ENCODE data around the gene DUS1L. TPM values are rescaled to one million over a fixed set of nuclear protein-coding genes. Genes with fewer than 3 reads are reported as not detected.

DUS1L gene
- total and polyA plus RNA-seq, 4 donors = 40.0 to 179 (median 100.0) TPM

- H3K4me1 ChIP-seq (ENCODE audit: control insufficient read depth in 5 of 5, insufficient read depth in 5 of 5, low read length in 5 of 5) = no peaks in the 10 kb centered on the region
- peaks cover 4 to 97% (median 22%) of the 10 kb centered on the region in 4 donors for H3K36me3 ChIP-seq (ENCODE audit: control insufficient read depth in 4 of 4, insufficient read depth in 4 of 4, low read length in 4 of 4)
- no peak for ATAC-seq (ENCODE audit: insufficient read depth, low FRiP score)
- DNase-seq = no peak
- H3K9me3 ChIP-seq (ENCODE audit: control insufficient read depth in 4 of 4, insufficient read depth in 3 of 4, low read length in 3 of 4) = peaks cover 0 to 2% (median 0%) of the 10 kb centered on the region in 4 donors
- H3K27me3 ChIP-seq (ENCODE audit: control insufficient read depth in 3 of 3, insufficient read depth in 3 of 3, low read length in 2 of 3) = no peaks in the 10 kb centered on the region
- H3K4me3 ChIP-seq = no peak overlapping the region
- no peak overlapping the region for H3K9ac ChIP-seq (ENCODE audit: insufficient read depth in 1 of 2, low read length in 2 of 2)
- H3K27ac ChIP-seq (ENCODE audit: low read depth in 1 of 2, low read length in 1 of 2) = no peak overlapping the region
- WGBS, 2 donors = 93 to 95% methylated on average over 53 to 55 of the region's 55 CpGs
- no peak for TF ChIP-seq CTCF (IDR thresholded peaks at IDR 0.05; ENCODE audit: control extremely low read depth, extremely low read depth)
These were observed 18.1 kb upstream of the DUS1L start for GRCh38 chr17:82083533-82084359.

- peaks cover 0 to 2% (median 0%) of the 10 kb centered on the region in 4 donors for H3K9me3 ChIP-seq (ENCODE audit: control insufficient read depth in 4 of 4, insufficient read depth in 3 of 4, low read length in 3 of 4)
- no peak overlapping the region for H3K27ac ChIP-seq (ENCODE audit: low read depth in 1 of 2, low read length in 1 of 2)
- H3K36me3 ChIP-seq (ENCODE audit: control insufficient read depth in 4 of 4, insufficient read depth in 4 of 4, low read length in 4 of 4) = peaks cover 4 to 96% (median 22%) of the 10 kb centered on the region in 4 donors
- no peak overlapping the region for H3K4me3 ChIP-seq
- no peak overlapping the region for H3K9ac ChIP-seq (ENCODE audit: insufficient read depth in 1 of 2, low read length in 2 of 2)
- 94 to 96% methylated on average over 24 of the region's 24 CpGs for WGBS, 2 donors
- H3K27me3 ChIP-seq (ENCODE audit: control insufficient read depth in 3 of 3, insufficient read depth in 3 of 3, low read length in 2 of 3) = no peaks in the 10 kb centered on the region
- TF ChIP-seq CTCF (IDR thresholded peaks at IDR 0.05; ENCODE audit: control extremely low read depth, extremely low read depth) = no peak
- H3K4me1 ChIP-seq (ENCODE audit: control insufficient read depth in 5 of 5, insufficient read depth in 5 of 5, low read length in 5 of 5) = no peaks in the 10 kb centered on the region
- ATAC-seq (ENCODE audit: insufficient read depth, low FRiP score) = no peak
- DNase-seq = no peak
These were observed 17.4 kb upstream of the DUS1L start for GRCh38 chr17:82083009-82083408.

GRCh38 chr17:82082456-82082855 lies 16.9 kb upstream of the DUS1L start:
- H3K4me1 ChIP-seq (ENCODE audit: control insufficient read depth in 5 of 5, insufficient read depth in 5 of 5, low read length in 5 of 5) = no peaks in the 10 kb centered on the region
- no peaks in the 10 kb centered on the region for H3K27me3 ChIP-seq (ENCODE audit: control insufficient read depth in 3 of 3, insufficient read depth in 3 of 3, low read length in 2 of 3)
- H3K36me3 ChIP-seq (ENCODE audit: control insufficient read depth in 4 of 4, insufficient read depth in 4 of 4, low read length in 4 of 4) = peaks cover 4 to 95% (median 18%) of the 10 kb centered on the region in 4 donors
- no peak overlapping the region for H3K27ac ChIP-seq (ENCODE audit: low read depth in 1 of 2, low read length in 1 of 2)
- H3K9me3 ChIP-seq (ENCODE audit: control insufficient read depth in 4 of 4, insufficient read depth in 3 of 4, low read length in 3 of 4) = peaks cover 0 to 2% (median 0%) of the 10 kb centered on the region in 4 donors
- H3K9ac ChIP-seq (ENCODE audit: insufficient read depth in 1 of 2, low read length in 2 of 2) = no peak overlapping the region
- TF ChIP-seq CTCF (IDR thresholded peaks at IDR 0.05; ENCODE audit: control extremely low read depth, extremely low read depth) = no peak
- ATAC-seq (ENCODE audit: insufficient read depth, low FRiP score) (no peak), DNase-seq (no peak)
- 90 to 94% methylated on average over 17 to 19 of the region's 19 CpGs for WGBS, 2 donors
- no peak overlapping the region for H3K4me3 ChIP-seq

Measured in lung (tissue), 12 donors.